Effector memory CD8-positive, alpha-beta T cell (primary cell): Measurements from ENCODE around the gene PLXDC2.

Source experiments
- ATAC-seq: fragments of 150-1000 bp; cut with Tn5 transposase; replicated peaks from 2 replicates; pipeline ENCODE4 v1.10.0; 2021; ENCODE audit warnings: mild to moderate bottlenecking, moderate library complexity
- DNase-seq, 3 experiments: peaks; one replicate each; pipeline ENCODE4 v3.0.0; 2021
- H3K27ac Mint-ChIP-seq, 2 donors: one replicate each; pipeline ENCODE4 v1.8.0; 2022; ENCODE audit warnings: mild to moderate bottlenecking in 2 of 2, mixed read lengths in 2 of 2, moderate library complexity in 2 of 2
- H3K27me3 Mint-ChIP-seq, 2 donors: one replicate each; pipeline ENCODE4 v1.8.0; 2022; ENCODE audit warnings: mixed read lengths in 2 of 2
- H3K36me3 Mint-ChIP-seq: one replicate; pipeline ENCODE4 v1.8.0; 2022; ENCODE audit warnings: mild to moderate bottlenecking, moderate library complexity, mixed read lengths; ENCODE audit not compliant: insufficient read depth
- H3K4me1 Mint-ChIP-seq, 2 donors: one replicate each; pipeline ENCODE4 v1.8.0; 2022; ENCODE audit warnings: low read depth in 2 of 2, mixed read lengths in 2 of 2
- H3K4me3 Mint-ChIP-seq, 2 donors: one replicate each; pipeline ENCODE4 v1.8.0; 2022; ENCODE audit warnings: mild to moderate bottlenecking in 2 of 2, mixed read lengths in 2 of 2, moderate library complexity in 2 of 2
- H3K9me3 Mint-ChIP-seq, 2 donors: one replicate each; pipeline ENCODE4 v1.8.0; 2022; ENCODE audit warnings: mixed read lengths in 2 of 2

The PLXDC2 gene

GRCh38 chr10:19956516-19957032 is 140.3 kb downstream of the PLXDC2 start:
- ATAC-seq (no peak), DNase-seq (no peak)
- Mint-ChIP-seq H3K9me3 (peaks cover 0 to under 1% of the 10 kb centered on the region in 2 donors), H3K4me3 (no peak overlapping the region), H3K4me1 (no peaks in the 10 kb centered on the region), H3K27me3 (no peaks in the 10 kb centered on the region), H3K36me3 (no peaks in the 10 kb centered on the region), H3K27ac (no peak overlapping the region)

GRCh38 chr10:19958787-19959186 is 142.6 kb downstream of the PLXDC2 start:
- no peaks in the 10 kb centered on the region for H3K9me3 Mint-ChIP-seq
- no peak overlapping the region for H3K27ac Mint-ChIP-seq
- no peaks in the 10 kb centered on the region for H3K36me3 Mint-ChIP-seq
- no peak for ATAC-seq
- no peak overlapping the region for H3K4me3 Mint-ChIP-seq
- DNase-seq: no peak
- no peaks in the 10 kb centered on the region for H3K27me3 Mint-ChIP-seq
- no peaks in the 10 kb centered on the region for H3K4me1 Mint-ChIP-seq

GRCh38 chr10:19961076-19962053 is 145.1 kb downstream of the PLXDC2 start:
- ATAC-seq (no peak), DNase-seq (no peak)
- H3K27ac Mint-ChIP-seq: no peak overlapping the region
- H3K27me3 Mint-ChIP-seq: no peaks in the 10 kb centered on the region
- H3K4me3 Mint-ChIP-seq: no peak overlapping the region
- peaks cover 2 to 6% of the 10 kb centered on the region in 2 donors for H3K9me3 Mint-ChIP-seq
- no peaks in the 10 kb centered on the region for H3K4me1 Mint-ChIP-seq
- H3K36me3 Mint-ChIP-seq: no peaks in the 10 kb centered on the region

- DNase-seq (no peak), ATAC-seq (no peak)
- Mint-ChIP-seq H3K27ac (no peak overlapping the region), H3K36me3 (no peaks in the 10 kb centered on the region), H3K27me3 (no peaks in the 10 kb centered on the region), H3K9me3 (peaks cover 5 to 6% of the 10 kb centered on the region in 2 donors), H3K4me1 (no peaks in the 10 kb centered on the region), H3K4me3 (no peak overlapping the region)
Measured at GRCh38 chr10:19964625-19965024, 148.4 kb downstream of the PLXDC2 start.

- H3K4me3 Mint-ChIP-seq: no peak overlapping the region
- no peak overlapping the region for H3K27ac Mint-ChIP-seq
- H3K9me3 Mint-ChIP-seq: peaks cover 9 to 15% of the 10 kb centered on the region in 2 donors
- no peaks in the 10 kb centered on the region for H3K27me3 Mint-ChIP-seq
- no peak for ATAC-seq
- DNase-seq: no peak
- no peaks in the 10 kb centered on the region for H3K36me3 Mint-ChIP-seq
- no peaks in the 10 kb centered on the region for H3K4me1 Mint-ChIP-seq
Measured at GRCh38 chr10:19966751-19967150, 150.5 kb downstream of the PLXDC2 start.

- Mint-ChIP-seq H3K27ac (no peak overlapping the region), H3K4me1 (no peaks in the 10 kb centered on the region), H3K27me3 (no peaks in the 10 kb centered on the region), H3K36me3 (no peaks in the 10 kb centered on the region), H3K9me3 (peaks cover 10 to 18% of the 10 kb centered on the region in 2 donors), H3K4me3 (no peak overlapping the region)
- ATAC-seq (no peak), DNase-seq (no peak)
Measured at GRCh38 chr10:19967981-19968380, 151.7 kb downstream of the PLXDC2 start.

GRCh38 chr10:19968745-19969144 is 152.5 kb downstream of the PLXDC2 start:
- H3K9me3 Mint-ChIP-seq: peaks cover 10 to 18% of the 10 kb centered on the region in 2 donors
- H3K27me3 Mint-ChIP-seq: no peaks in the 10 kb centered on the region
- H3K4me1 Mint-ChIP-seq: no peaks in the 10 kb centered on the region
- no peak overlapping the region for H3K4me3 Mint-ChIP-seq
- DNase-seq (no peak), ATAC-seq (no peak)
- H3K36me3 Mint-ChIP-seq: no peaks in the 10 kb centered on the region
- H3K27ac Mint-ChIP-seq: no peak overlapping the region

- Mint-ChIP-seq H3K9me3 (peaks cover 8 to 12% of the 10 kb centered on the region in 2 donors), H3K27ac (no peak overlapping the region), H3K4me3 (no peak overlapping the region), H3K36me3 (no peaks in the 10 kb centered on the region), H3K27me3 (no peaks in the 10 kb centered on the region), H3K4me1 (no peaks in the 10 kb centered on the region)
- no peak for DNase-seq
- no peak for ATAC-seq
Measured at GRCh38 chr10:19970256-19970655, 154.0 kb downstream of the PLXDC2 start.

- no peaks in the 10 kb centered on the region for H3K4me1 Mint-ChIP-seq
- H3K27me3 Mint-ChIP-seq: no peaks in the 10 kb centered on the region
- H3K4me3 Mint-ChIP-seq: no peak overlapping the region
- ATAC-seq (no peak), DNase-seq (no peak)
- no peaks in the 10 kb centered on the region for H3K36me3 Mint-ChIP-seq
- no peak overlapping the region for H3K27ac Mint-ChIP-seq
- H3K9me3 Mint-ChIP-seq: peaks cover 8 to 12% of the 10 kb centered on the region in 2 donors
Measured at GRCh38 chr10:19970717-19971116, 154.5 kb downstream of the PLXDC2 start.

- Mint-ChIP-seq H3K36me3 (no peaks in the 10 kb centered on the region), H3K27me3 (no peaks in the 10 kb centered on the region), H3K9me3 (peaks cover 8 to 12% of the 10 kb centered on the region in 2 donors), H3K4me3 (no peak overlapping the region), H3K4me1 (no peaks in the 10 kb centered on the region), H3K27ac (no peak overlapping the region)
- ATAC-seq (no peak), DNase-seq (no peak)
Measured at GRCh38 chr10:19971343-19972052, 155.3 kb downstream of the PLXDC2 start.

GRCh38 chr10:19974138-19974537 is 157.9 kb downstream of the PLXDC2 start:
- H3K36me3 Mint-ChIP-seq: no peaks in the 10 kb centered on the region
- H3K27ac Mint-ChIP-seq: no peak overlapping the region
- H3K4me1 Mint-ChIP-seq: no peaks in the 10 kb centered on the region
- DNase-seq (no peak), ATAC-seq (no peak)
- H3K4me3 Mint-ChIP-seq: no peak overlapping the region
- peaks cover 10 to 19% of the 10 kb centered on the region in 2 donors for H3K9me3 Mint-ChIP-seq
- H3K27me3 Mint-ChIP-seq: no peaks in the 10 kb centered on the region

GRCh38 chr10:19974554-19974953 is 158.3 kb downstream of the PLXDC2 start:
- no peak for ATAC-seq
- no peaks in the 10 kb centered on the region for H3K27me3 Mint-ChIP-seq
- no peaks in the 10 kb centered on the region for H3K4me1 Mint-ChIP-seq
- no peak for DNase-seq
- peaks cover 10 to 19% of the 10 kb centered on the region in 2 donors for H3K9me3 Mint-ChIP-seq
- no peaks in the 10 kb centered on the region for H3K36me3 Mint-ChIP-seq
- H3K4me3 Mint-ChIP-seq: no peak overlapping the region
- no peak overlapping the region for H3K27ac Mint-ChIP-seq

GRCh38 chr10:19977097-19977521 is 160.9 kb downstream of the PLXDC2 start:
- Mint-ChIP-seq H3K4me3 (no peak overlapping the region), H3K27me3 (no peaks in the 10 kb centered on the region), H3K27ac (no peak overlapping the region), H3K4me1 (no peaks in the 10 kb centered on the region), H3K36me3 (no peaks in the 10 kb centered on the region), H3K9me3 (peaks cover 5 to 8% of the 10 kb centered on the region in 2 donors)
- DNase-seq (no peak), ATAC-seq (no peak)
